Upper lobe of right lung (tissue), 1 donor: ENCODE measurements around the gene TNFAIP1. TPM values are rescaled to one million over a fixed set of nuclear protein-coding genes. Genes with fewer than 3 reads are reported as not detected.

Experiments
- ATAC-seq: fragments of 200-7000 bp; cut with Tn5 transposase; one replicate; pipeline ENCODE4 v1.9.1; 2020; ENCODE audit warnings: mild to moderate bottlenecking, moderate library complexity
- DNase-seq: peaks from one replicate; pipeline ENCODE4 v3.0.0-alpha.2; 2020
- H3K27ac ChIP-seq: fragments of 200-600 bp; one replicate; pipeline ENCODE4 v1.8.0; 2022
- H3K27me3 ChIP-seq: fragments of 200-600 bp; one replicate; pipeline ENCODE4 v1.8.0; 2022; ENCODE audit warnings: mild to moderate bottlenecking
- H3K36me3 ChIP-seq: fragments of 200-600 bp; one replicate; pipeline ENCODE4 v1.8.0; 2022
- H3K4me1 ChIP-seq: fragments of 200-600 bp; one replicate; pipeline ENCODE4 v1.8.0; 2022
- H3K4me3 ChIP-seq: fragments of 200-600 bp; one replicate; pipeline ENCODE4 v1.8.0; 2022; ENCODE audit warnings: mild to moderate bottlenecking
- H3K9me3 ChIP-seq: fragments of 200-600 bp; one replicate; pipeline ENCODE4 v1.8.0; 2022
- CTCF ChIP-seq: fragments of 200-600 bp; IDR thresholded peaks from one replicate; pipeline ENCODE4 v1.8.0; 2022; ENCODE audit warnings: antibody characterized with exemption
- intact Hi-C: fragments of 100-400 bp; cut with DNase I; formaldehyde crosslinking; loops from one replicate; pipeline ENCODE4 v1.11.0; 2022
- total RNA-seq: library from RNA; stranded (reverse); fragmentation: NEBNext Ultra II Directional; extraction: Animal tissue kit (Norgen Biotek cat#: 25700); gene quantifications from one replicate; pipeline ENCODE4 v1.2.1, GENCODE V29; 2021
- donor health status: DM: no; HTN: yes; CAD: no; lungs with severe emphysema.

TNFAIP1 gene
- total RNA-seq, 1 donor from 2014 or later = 82.7 TPM

DNA sequence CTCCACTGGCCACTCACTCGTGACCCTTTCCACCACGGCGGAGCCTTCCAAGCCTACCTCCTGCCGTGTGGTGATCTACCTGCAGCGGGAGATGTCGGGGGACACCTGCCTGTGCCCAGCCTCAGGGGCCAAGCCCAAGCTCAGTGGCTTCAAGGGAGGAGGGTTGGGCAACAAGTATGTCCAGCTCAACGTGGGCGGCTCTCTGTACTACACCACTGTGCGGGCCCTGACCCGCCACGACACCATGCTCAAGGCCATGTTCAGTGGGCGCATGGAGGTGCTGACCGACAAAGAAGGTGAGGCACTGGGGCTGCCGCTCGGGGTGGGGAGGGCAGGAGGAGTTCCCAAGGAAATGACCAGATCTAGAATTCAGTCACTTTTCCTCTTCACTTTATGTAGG is 3.9 kb downstream of the TNFAIP1 start:
- no peak for ATAC-seq
- no peak for TF ChIP-seq CTCF
- Histone ChIP-seq H3K4me3 (no peak overlapping the region), H3K27me3 (no peaks in the 10 kb centered on the region), H3K27ac (no peak overlapping the region), H3K9me3 (no peaks in the 10 kb centered on the region), H3K36me3 (peaks cover 52% of the 10 kb centered on the region), H3K4me1 (peaks cover 20% of the 10 kb centered on the region)
- DNase-seq = no peak
- intact Hi-C loops = no loop called here

DNA sequence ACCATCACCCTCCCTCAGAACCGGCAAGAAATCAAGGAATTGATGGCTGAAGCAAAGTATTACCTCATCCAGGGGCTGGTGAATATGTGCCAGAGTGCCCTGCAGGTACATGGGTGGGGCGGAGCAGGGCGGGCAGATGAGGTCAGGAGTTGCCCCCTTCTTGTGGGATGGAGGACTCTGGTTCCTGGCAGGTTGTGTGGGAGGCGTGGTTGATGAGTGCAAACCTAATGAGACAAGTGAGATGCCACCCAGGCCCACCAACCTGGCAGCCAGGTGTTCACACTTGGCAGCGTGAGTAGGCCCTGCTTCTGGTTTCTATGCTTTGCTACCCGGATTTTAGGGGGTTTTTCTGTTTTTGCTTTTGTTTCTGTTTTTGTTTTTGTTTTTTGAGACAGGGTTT is 4.8 kb downstream of the TNFAIP1 start:
- ATAC-seq (no peak), DNase-seq (no peak)
- H3K36me3 ChIP-seq = peaks cover 61% of the 10 kb centered on the region
- H3K4me1 ChIP-seq = peaks cover 17% of the 10 kb centered on the region
- H3K4me3 ChIP-seq = no peak overlapping the region
- intact Hi-C loops = no loop called here
- no peak for TF ChIP-seq CTCF
- H3K27me3 ChIP-seq = no peaks in the 10 kb centered on the region
- no peaks in the 10 kb centered on the region for H3K9me3 ChIP-seq
- H3K27ac ChIP-seq = no peak overlapping the region

GRCh38 chr17:28341516-28341915 is 6.0 kb downstream of the TNFAIP1 start:
- H3K27me3 ChIP-seq = no peaks in the 10 kb centered on the region
- peaks cover 73% of the 10 kb centered on the region for H3K36me3 ChIP-seq
- TF ChIP-seq CTCF = no peak
- DNase-seq (no peak), ATAC-seq (no peak)
- no peak overlapping the region for H3K27ac ChIP-seq
- H3K4me3 ChIP-seq = no peak overlapping the region
- H3K9me3 ChIP-seq = no peaks in the 10 kb centered on the region
- intact Hi-C loops = no loop called here
- H3K4me1 ChIP-seq = peaks cover 20% of the 10 kb centered on the region

- no peak for DNase-seq
These were observed 6.8 kb downstream of the TNFAIP1 start for GRCh38 chr17:28342313-28342712.

GRCh38 chr17:28343491-28343932 is 8.0 kb downstream of the TNFAIP1 start:
- H3K4me1 ChIP-seq = peaks cover 15% of the 10 kb centered on the region
- ATAC-seq (no peak), DNase-seq (no peak)
- H3K36me3 ChIP-seq = peaks cover 93% of the 10 kb centered on the region
- intact Hi-C loops = no loop called here
- no peaks in the 10 kb centered on the region for H3K27me3 ChIP-seq
- H3K27ac ChIP-seq = no peak overlapping the region
- no peak for TF ChIP-seq CTCF
- H3K4me3 ChIP-seq = no peak overlapping the region
- no peaks in the 10 kb centered on the region for H3K9me3 ChIP-seq

More at GRCh38 chr17:28342313-28342712, 6.8 kb downstream of the TNFAIP1 start:
- Histone ChIP-seq H3K27ac (no peak overlapping the region), H3K27me3 (no peaks in the 10 kb centered on the region), H3K4me3 (no peak overlapping the region), H3K9me3 (no peaks in the 10 kb centered on the region), H3K36me3 (peaks cover 81% of the 10 kb centered on the region), H3K4me1 (peaks cover 22% of the 10 kb centered on the region)
- ATAC-seq = no peak
- no peak for TF ChIP-seq CTCF
- intact Hi-C loops = no loop called here

DNA sequence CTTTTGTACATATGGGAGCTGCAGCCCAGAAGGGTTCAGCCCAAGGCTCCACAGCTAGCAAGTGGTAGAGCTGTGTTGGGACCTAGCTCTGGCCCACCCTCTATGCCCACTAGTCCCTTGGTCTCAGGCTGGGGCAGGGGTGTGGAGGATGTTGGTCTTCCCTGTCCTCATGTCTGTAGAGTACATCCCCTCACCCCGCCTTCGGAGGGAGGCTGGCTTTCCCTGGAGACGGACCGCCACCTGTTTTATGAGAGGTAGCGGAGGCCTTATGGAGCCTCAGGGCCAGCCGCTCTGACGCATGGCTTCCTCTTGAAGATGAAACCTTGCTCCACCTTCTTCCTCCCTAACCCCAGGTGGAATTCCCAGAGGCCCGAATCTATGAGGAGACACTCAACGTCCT is 8.4 kb downstream of the TNFAIP1 start:
- intact Hi-C loops = no loop called here
- DNase-seq = no peak
- no peak for TF ChIP-seq CTCF
- no peak overlapping the region for H3K27ac ChIP-seq
- no peaks in the 10 kb centered on the region for H3K9me3 ChIP-seq
- H3K27me3 ChIP-seq = no peaks in the 10 kb centered on the region
- H3K36me3 ChIP-seq = peaks cover 98% of the 10 kb centered on the region
- ATAC-seq = no peak
- H3K4me1 ChIP-seq = peaks cover 15% of the 10 kb centered on the region
- H3K4me3 ChIP-seq = no peak overlapping the region
